ENCODE data around the gene ATXN1.

- no peak for TF ChIP-seq CTCF (IDR thresholded peaks at IDR 0.05)
- no peak for TF ChIP-seq POLR2A (IDR thresholded peaks at IDR 0.05)
Observed at GRCh38 chr6:16776394-16777017, 15.2 kb upstream of the ATXN1 start.
